DOHH2 (cell line): ENCODE data around the gene HLF.

Source experiments
- H3F3A ChIP-seq: fragments of 200-600 bp; sonication (generic), shearing (Covaris generic); 2 replicates; pipeline ENCODE4 v1.6.0; 2016; ENCODE audit warnings: antibody characterized with exemption, mild to moderate bottlenecking; ENCODE audit not compliant: control insufficient read depth, insufficient read depth
- H3K27ac ChIP-seq: fragments of 200-600 bp; sonication (generic); 2 replicates; pipeline ENCODE4 v1.5.1; 2014; ENCODE audit warnings: low read depth, mild to moderate bottlenecking, low read length, moderate library complexity
- H3K27me3 ChIP-seq: fragments of 200-600 bp; sonication (generic); 2 replicates; pipeline ENCODE4 v1.6.1; 2014; ENCODE audit warnings: mild to moderate bottlenecking, low read length, mixed read lengths; ENCODE audit not compliant: control insufficient read depth
- H3K36me3 ChIP-seq: fragments of 200-600 bp; sonication (generic); 2 replicates; pipeline ENCODE4 v1.6.1; 2014; ENCODE audit warnings: mild to moderate bottlenecking, low read length, moderate library complexity, mixed read lengths; ENCODE audit not compliant: control insufficient read depth
- H3K4me1 ChIP-seq: fragments of 200-600 bp; sonication (generic); 2 replicates; pipeline ENCODE4 v1.6.1; 2014; ENCODE audit warnings: mild to moderate bottlenecking, low read length, mixed read lengths; ENCODE audit not compliant: control insufficient read depth
- H3K4me2 ChIP-seq: fragments of 200-600 bp; sonication (generic); 2 replicates; pipeline ENCODE4 v1.6.0; 2014; ENCODE audit warnings: mild to moderate bottlenecking, low read length, moderate library complexity
- H3K4me3 ChIP-seq: fragments of 200-600 bp; sonication (generic); 2 replicates; pipeline ENCODE4 v1.5.1; 2014; ENCODE audit warnings: mild to moderate bottlenecking, low read length, mixed read lengths
- H3K79me2 ChIP-seq: fragments of 200-600 bp; sonication (generic); 2 replicates; pipeline ENCODE4 v1.6.1; 2014; ENCODE audit warnings: mild to moderate bottlenecking, low read length, mixed read lengths; ENCODE audit not compliant: control insufficient read depth
- H3K9me2 ChIP-seq: fragments of 200-600 bp; sonication (generic); replicated peaks from 2 replicates; pipeline ENCODE4 v1.6.1; 2014; ENCODE audit warnings: mild to moderate bottlenecking, low read length, mixed read lengths; ENCODE audit not compliant: control insufficient read depth
- H3K9me3 ChIP-seq: fragments of 200-600 bp; sonication (generic); 2 replicates; pipeline ENCODE4 v1.6.1; 2014; ENCODE audit warnings: antibody characterized with exemption, low read length, mixed read lengths; ENCODE audit not compliant: control insufficient read depth, insufficient read depth
- H4K20me1 ChIP-seq: fragments of 200-600 bp; sonication (generic); 2 replicates; pipeline ENCODE4 v1.6.0; 2014; ENCODE audit warnings: low read depth, mild to moderate bottlenecking, antibody characterized with exemption, low read length, moderate library complexity; ENCODE audit not compliant: control insufficient read depth, insufficient read depth
- CTCF ChIP-seq: fragments of 200-600 bp; sonication (generic); IDR thresholded peaks from one replicate; pipeline ENCODE4 v1.5.1; 2014; ENCODE audit warnings: antibody characterized with exemption, mild to moderate bottlenecking, low read depth, low read length; ENCODE audit not compliant: poor library complexity, severe bottlenecking
- EZH2phosphoT487 ChIP-seq: fragments of 200-600 bp; sonication (generic); IDR thresholded peaks from 2 replicates; pipeline ENCODE4 v1.6.1; 2017; ENCODE audit warnings: borderline replicate concordance, mild to moderate bottlenecking, antibody characterized with exemption, low read length, moderate library complexity, mixed read lengths

The HLF gene

DNA sequence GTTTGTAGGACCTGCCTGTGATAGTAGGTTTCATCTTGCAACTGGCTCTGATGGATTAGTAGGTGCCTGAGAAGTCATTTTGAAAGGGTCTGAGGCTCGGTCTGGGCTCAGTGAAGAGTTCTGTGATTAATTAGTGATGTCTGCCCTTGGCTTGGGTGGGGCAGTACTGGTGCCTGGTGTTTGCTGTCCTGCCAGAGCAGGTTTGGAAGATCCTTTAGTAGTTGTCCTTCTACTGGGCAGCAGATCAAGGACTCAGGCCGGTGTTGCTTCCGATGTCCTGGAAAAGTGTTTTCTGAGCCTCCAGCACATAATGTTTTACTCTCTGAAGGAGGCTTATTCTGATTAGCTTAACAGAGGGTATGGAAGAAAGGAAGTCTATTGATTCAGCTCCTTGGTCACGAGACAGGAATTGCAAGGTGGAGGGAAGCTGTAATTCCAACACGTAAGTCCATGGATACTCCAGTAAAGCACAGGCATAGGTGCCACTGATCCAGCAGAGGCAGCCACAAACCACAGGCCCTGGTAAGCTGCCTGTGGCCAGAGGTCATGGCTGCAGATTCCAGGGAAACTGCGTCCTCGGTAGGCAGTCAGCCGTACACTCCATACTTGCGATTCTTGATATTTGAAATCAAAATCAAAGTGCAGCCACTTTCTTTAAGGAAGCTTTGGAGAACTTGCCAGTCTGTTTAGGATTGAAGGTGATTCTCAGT is 18.7 kb downstream of the HLF start:
- no peak for TF ChIP-seq CTCF
- TF ChIP-seq EZH2phosphoT487 = no peak
- H3K27me3 ChIP-seq = no peaks in the 10 kb centered on the region; the same call in 1 of the 2 replicates
- H3K9me3 ChIP-seq = no peaks in the 10 kb centered on the region
- no peaks in the 10 kb centered on the region for H4K20me1 ChIP-seq
- H3K27ac ChIP-seq = no peak overlapping the region
- no peaks in the 10 kb centered on the region for H3K79me2 ChIP-seq
- H3K4me1 ChIP-seq = no peaks in the 10 kb centered on the region
- H3F3A ChIP-seq = no peaks in the 10 kb centered on the region
- H3K4me3 ChIP-seq = no peak overlapping the region
- no peak overlapping the region for H3K4me2 ChIP-seq
- H3K36me3 ChIP-seq = no peaks in the 10 kb centered on the region
- H3K9me2 ChIP-seq = no peaks in the 10 kb centered on the region

DNA sequence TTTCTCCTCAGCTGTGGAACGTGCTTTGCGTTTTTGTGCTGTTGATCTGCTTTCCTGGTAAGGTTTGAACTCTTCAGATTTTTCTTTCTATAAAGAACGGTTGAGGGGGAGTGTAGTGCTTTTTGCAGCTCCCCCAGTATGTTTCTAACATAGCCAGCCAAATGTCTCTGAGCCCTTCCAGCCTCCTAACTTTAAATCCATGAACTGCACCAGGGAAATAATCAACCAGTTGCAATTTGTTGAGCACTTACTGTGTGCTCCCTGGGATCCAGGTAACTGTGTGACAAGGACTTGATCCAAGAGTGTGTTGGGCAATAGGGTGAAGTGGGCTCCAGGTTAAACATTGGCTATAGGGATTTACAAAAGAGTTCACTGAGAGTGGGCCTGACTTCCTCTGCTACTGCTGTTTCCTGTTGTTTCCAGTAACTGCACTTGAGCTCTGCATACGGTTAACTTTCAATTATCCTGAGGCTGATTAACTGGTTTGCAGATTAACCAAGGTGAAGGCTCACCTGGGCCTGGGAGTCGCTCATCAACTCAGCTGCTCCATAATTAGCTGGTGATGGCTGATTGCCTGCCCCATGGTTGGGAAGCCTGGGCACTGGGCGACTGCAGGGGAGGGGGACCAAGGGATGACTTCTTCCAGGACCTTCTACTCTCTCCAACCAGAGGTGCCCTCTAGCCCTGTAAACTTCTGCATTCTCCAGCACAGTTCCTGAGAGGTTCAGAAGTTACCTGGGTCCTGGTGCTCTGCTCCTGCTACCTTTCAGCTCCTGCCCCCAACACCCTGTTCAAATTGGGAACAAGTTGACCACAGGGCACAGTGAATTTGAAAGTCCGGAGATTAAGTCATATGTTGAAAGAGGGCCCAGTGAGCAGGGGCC is 19.5 kb downstream of the HLF start:
- TF ChIP-seq CTCF = no peak
- no peaks in the 10 kb centered on the region for H3K4me1 ChIP-seq
- H3K79me2 ChIP-seq = no peaks in the 10 kb centered on the region
- no peak overlapping the region for H3K4me3 ChIP-seq
- no peaks in the 10 kb centered on the region for H3K9me3 ChIP-seq
- no peak overlapping the region for H3K27ac ChIP-seq
- H3K36me3 ChIP-seq = no peaks in the 10 kb centered on the region
- H3K4me2 ChIP-seq = no peak overlapping the region
- H3F3A ChIP-seq = no peaks in the 10 kb centered on the region
- H4K20me1 ChIP-seq = no peaks in the 10 kb centered on the region
- H3K9me2 ChIP-seq = no peaks in the 10 kb centered on the region
- no peaks in the 10 kb centered on the region; the same call in 1 of the 2 replicates for H3K27me3 ChIP-seq

DNA sequence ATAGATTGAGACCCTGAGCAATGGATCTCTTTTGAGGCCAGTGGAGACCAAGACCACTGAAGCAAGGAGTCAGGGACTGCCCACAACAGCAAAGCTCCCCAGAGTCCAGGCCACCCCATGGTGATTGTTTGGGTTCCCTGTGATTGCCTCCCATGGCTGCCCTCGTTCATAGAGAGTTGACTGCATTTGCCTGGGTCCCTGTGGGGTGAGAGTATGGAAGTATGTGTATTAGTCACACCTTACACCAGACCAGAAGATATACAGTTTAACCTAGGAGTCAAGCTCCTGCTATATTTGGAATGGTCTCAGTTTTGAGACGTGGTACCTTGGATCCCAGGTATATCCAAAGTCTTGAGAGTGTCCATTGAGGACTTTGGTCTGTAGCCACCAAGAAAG is 20.2 kb downstream of the HLF start:
- H3K4me3 ChIP-seq = no peak overlapping the region
- no peaks in the 10 kb centered on the region for H3K9me2 ChIP-seq
- H3K4me2 ChIP-seq = no peak overlapping the region
- H3K4me1 ChIP-seq = no peaks in the 10 kb centered on the region
- H3F3A ChIP-seq = no peaks in the 10 kb centered on the region
- H3K36me3 ChIP-seq = no peaks in the 10 kb centered on the region
- H3K79me2 ChIP-seq = no peaks in the 10 kb centered on the region
- TF ChIP-seq CTCF = no peak
- no peak for TF ChIP-seq EZH2phosphoT487
- H3K27ac ChIP-seq = no peak overlapping the region
- H3K9me3 ChIP-seq = no peaks in the 10 kb centered on the region
- no peaks in the 10 kb centered on the region; the same call in 1 of the 2 replicates for H3K27me3 ChIP-seq
- no peaks in the 10 kb centered on the region for H4K20me1 ChIP-seq
